HG02852 (cell line): Measurements from ENCODE around the gene KCNJ10.

ENCODE experiments used
- ATAC-seq: cut with Tn5 transposase; IDR thresholded peaks from one replicate; pipeline ENCODE4 v1.9.1; 2021; ENCODE audit warnings: mild to moderate bottlenecking, moderate library complexity; ENCODE audit not compliant: unreplicated experiment

Gene KCNJ10

DNA sequence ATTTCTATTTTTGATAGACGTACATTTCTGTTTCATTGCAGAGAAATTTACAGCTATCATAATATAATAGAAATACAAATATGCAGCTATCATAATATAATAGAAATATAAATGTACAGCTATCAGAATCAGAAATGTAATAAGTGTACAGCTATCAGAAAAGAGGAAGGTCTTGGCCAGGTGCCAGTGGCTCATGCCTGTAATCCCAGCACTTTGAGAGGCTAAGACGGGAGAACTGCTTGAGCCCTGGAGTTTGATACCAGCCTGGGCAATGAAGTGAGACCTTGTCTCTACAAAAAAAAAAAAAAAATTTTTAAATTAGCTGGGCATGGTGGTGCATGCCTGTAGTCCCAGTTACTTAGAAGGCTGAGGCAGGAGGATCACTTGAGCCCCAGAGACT lies 76.0 kb downstream of the KCNJ10 start:
- no peak for ATAC-seq

DNA sequence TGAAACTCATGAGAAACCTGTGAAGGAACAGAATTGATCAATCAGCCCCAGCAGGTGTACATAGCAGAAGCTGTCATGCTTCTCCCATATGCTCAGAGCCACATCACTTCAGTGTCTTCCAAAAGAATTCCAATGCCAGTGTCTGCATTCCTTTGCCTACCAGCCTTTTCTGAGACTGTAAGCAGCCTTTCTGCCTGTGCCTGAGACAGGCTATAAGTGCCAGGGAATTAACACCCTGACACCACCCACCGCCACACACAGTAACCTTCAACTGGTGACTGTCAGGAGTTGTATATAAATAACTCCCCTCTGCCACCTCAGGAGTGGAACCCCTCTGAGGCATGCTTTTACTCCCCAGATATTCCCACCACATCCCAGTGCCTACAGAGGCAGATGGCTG lies 77.8 kb downstream of the KCNJ10 start:
- no peak for ATAC-seq

DNA sequence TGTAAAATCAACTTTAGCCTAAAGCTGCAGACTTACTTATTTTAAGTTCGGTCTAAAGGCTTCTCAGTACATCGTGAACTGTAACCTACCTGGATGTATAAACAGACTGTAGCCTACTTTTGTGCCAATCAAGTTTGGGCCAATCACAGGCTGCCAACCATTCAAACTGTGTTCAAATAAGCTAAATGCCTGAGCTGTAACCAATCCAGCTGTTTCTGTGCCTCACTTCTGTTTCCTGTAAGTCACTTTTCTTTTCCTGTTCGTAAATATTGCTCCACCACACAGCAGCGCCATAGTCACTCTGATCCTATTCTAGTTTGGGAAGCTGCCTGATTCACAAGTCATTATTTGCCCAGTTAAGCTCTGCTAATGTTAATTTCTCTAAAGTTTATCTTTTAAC lies 78.4 kb downstream of the KCNJ10 start:
- no peak for ATAC-seq

DNA sequence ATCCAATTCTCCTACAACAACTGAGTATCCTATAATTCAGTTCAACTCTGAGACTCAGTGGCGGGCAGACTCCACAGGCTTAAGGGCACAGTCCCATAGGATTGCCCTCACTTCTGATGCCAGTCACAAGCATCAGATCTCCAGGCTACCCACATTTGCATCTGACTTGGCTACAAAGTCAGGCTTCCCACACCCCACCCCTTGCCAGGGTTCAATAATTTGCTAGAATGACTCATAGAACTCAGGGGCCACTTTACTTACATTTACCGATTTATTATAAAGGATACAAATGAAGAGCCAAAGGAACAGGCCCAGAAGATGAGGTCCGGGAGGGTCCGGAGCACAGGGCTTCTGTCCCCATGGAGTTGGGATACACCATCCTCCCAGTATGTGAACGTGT lies 80.0 kb downstream of the KCNJ10 start:
- ATAC-seq: no peak

DNA sequence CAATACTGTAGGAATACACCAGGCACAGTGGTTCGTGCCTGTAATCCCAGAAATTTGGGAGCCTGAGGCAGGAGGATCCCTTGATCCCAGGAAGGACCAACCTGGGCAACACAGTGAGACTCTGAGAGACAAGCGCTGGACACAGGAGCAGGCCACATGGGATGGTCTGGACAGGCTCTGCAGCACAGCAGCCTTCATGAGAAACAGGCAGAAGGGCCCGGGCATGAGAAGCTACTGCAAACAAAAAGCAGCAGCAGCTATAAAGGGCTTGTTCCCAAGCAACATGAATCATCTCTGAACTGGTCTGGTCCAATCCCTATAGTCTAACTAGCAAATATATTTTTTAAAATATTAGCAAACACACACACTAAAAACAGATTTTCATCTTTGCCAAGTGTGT lies 80.4 kb downstream of the KCNJ10 start:
- ATAC-seq: no peak

DNA sequence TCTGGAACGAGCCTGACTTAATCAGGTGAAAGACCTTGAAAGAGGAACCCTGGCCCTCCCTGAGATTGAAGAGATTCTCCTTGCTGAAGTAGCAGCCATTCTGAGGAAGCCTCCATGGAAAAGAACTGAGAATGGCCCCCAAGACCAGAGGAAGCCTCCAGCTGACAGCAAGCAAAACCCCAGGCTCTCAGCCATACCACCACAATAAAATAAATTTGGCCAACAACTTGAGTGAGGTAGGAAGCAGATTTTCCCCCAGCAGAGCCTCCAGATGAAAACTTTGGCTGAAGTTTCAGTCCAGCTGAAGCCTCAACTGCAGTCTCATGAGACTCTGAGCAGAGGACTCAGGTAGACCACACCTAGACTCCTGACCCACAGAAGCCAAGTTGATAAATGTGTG lies 82.0 kb downstream of the KCNJ10 start:
- no peak for ATAC-seq

DNA sequence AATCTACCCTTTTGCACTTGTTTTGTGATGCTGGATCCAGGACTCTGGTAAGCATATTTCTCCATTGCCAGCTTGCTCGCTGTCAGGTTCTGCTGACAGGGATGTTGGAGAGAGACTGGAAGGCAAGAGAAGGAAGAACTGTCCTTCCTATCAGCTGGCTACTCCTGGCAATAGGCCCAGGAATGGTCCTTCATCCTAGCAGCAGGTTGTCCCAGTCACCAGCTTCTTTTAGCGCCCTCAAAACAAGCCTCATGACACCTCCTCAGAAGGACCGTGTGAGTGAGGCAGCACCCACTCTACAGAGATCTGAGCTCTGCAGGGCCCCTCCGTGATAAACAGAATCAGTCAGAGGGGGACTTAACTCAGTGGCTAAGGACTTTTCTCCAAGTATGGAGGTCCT lies 82.8 kb downstream of the KCNJ10 start:
- ATAC-seq: no peak

DNA sequence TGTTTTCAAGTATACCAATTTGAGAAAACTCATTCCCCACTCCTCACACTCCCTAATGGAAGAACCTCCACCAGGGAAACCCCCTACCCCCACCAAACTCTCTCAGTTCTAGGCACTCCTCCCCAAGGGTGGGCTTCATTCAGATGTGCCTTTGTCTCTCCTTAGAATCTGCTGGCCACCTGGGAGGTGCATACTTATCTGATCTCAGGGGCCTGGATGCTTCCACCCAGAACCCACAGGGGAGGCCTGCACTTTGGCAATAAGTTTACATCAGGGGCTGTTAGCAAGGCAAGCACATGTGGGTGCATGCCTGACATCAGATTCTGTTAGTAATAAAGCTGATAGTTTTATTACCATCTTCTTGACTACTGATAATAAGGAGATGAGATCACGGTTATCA lies 83.4 kb downstream of the KCNJ10 start:
- ATAC-seq: no peak

DNA sequence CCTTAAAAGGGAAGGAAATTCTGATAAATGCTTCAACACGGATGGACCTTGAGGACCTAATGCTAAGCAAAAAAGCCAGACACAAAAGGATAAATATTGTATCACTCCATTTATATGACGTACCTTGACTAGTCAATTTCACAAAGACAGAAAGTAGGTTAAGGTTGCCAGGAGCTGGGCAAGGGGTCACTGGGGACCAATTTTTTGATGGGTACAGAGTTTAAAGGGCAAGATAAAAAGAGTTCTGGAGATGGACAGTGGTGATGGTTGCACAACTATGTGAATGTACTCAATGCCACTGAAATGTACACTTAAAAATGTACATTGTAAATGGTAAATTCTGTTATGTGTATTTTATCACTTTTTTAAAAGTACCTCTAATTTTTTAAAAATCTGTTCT lies 83.9 kb downstream of the KCNJ10 start:
- ATAC-seq: no peak

DNA sequence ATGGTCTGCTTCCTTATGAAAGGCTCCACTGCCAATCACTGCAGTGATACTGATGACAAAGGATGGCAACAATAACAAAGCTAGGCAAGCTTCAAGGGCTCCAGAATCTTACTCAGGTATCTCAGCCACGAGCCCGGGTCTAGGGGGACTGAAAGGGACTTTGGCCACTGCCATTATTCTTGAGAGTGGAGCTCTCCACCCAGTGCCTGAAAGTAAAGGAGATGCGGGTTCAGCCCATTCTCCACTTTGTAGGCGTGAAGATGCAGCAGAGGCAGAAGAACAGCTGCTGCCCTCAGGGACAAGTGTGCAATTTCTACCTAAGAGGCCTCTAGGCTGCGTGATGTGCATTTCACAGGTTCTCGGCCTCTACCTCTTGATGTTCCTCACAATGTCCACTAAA lies 84.5 kb downstream of the KCNJ10 start:
- no peak for ATAC-seq

DNA sequence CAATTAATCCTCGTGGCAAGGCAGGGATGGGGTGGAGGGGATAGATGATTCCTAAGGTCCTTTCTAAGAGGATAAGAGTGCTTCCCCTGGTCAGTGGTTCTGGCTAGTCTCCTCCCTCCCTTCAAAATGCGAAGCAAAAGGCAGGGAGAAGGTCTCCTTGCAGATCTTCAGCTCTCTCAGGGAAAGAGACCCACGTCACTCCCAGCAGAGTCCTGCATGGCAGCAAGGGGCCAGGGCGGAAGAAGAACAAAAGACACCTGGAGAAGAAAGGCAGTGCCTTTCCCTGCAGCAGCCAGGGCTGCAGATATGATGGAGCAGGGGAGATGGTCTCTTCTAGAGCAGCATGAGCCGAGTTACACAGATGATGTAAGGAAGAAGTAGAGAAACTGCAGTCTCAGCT lies 86.3 kb downstream of the KCNJ10 start:
- ATAC-seq: no peak

DNA sequence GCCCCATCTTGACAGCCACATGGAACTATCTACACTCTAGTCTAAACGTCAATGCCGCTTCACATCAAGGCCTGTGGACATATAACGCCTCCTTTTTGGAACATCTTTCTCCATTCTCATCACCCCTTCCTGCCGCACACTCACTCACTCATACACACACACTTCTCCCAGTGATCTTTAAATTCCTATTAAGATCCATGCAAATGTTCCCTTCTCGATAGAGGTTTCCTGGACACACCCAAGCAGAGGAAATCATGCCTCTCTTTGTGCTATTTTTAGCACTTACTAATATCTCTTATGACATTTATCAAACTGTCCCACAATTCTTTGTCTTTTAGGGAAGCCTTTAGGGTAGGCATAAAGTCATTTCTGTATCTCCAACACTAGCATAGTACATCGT lies 87.7 kb downstream of the KCNJ10 start:
- no peak for ATAC-seq

DNA sequence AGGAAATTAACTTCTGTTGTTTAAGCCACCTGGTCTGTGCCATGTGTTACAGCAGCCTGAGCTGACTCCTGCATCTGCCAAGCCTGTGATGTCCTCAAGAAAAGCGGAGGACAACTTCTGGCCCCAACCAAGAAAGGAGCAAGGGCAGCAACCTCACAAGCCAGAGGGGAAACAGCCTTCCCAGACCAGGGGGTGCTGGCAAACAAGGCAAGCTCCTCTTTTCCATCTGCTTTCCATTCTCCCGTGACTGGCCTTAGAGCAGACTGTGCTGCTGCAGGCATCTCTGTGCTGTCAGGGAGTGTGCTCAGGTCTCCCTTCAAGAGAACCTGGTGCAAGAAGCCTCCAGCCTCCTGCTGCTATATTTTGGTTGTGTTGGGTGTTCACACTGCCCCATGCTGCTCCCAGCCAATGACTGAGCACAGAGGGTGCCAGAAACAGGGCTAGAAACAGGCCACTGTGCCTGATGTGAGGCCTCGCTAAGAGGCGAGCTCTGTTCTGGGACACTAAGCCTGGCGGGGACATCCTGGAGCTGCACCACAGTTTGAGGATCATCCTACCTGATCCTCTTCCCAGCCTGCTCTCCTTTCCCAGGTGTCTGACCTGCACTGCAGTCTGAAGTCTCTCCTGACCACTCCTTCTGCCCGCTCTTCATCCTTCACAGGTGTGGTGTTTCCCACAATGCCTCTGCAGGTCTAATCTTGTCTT lies 88.5 kb downstream of the KCNJ10 start:
- no peak for ATAC-seq

DNA sequence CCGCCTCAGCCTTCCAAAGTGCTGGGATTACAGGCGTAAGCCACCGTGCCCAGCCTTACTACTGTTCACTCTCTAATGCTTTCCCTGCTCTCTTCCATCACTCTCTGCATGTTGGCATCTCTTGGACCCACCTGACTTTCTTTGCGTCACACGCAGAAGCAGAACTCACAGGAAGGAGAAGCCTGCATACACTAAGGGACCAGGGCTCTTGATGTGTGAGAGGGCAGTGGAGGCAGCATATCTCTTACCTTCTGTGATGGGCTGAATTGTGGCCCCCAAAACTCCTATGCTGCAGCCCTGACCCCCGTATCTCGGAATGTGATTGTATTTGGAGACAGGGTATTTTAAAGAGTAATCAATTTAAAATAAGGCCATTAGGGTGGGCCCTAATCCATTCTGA lies 89.2 kb downstream of the KCNJ10 start:
- ATAC-seq: no peak

DNA sequence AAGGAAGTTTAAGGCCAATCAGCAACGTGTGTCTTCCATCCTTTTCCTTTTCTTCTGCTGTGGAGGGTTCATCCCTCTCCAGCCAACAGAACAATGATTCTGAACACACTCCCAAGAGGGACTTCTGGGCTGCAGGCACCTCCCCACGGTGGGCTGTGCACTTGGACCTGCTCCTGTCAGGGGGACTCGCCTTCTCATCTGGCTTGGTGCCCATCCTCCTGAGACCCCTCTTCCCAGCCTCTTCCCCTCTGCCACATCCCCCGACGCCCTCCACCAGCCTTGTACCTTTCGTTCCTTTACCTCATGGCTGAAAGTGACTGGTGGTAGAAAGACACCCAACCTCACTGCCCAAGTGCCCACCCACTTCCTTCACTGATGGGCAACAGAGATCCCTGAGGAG lies 89.9 kb downstream of the KCNJ10 start:
- no peak for ATAC-seq

DNA sequence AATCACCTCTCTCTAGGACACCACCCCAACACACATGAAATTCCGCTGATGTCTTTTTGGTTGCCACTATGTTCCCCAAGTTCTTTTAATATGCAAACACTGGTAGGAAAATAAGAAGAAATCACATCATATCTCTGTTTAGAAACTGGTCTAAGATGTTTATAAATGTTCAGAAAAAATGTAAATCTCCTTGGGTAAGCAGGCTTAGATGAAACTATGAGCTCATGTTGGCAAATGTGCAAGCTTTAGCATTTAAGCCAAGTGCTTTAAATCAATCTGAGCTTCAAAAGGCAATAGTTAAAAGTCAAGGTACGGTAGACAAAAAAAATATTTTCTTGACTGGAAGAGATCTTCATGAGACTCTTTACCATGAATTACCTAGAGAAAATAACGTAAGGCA lies 90.7 kb downstream of the KCNJ10 start:
- ATAC-seq: no peak

DNA sequence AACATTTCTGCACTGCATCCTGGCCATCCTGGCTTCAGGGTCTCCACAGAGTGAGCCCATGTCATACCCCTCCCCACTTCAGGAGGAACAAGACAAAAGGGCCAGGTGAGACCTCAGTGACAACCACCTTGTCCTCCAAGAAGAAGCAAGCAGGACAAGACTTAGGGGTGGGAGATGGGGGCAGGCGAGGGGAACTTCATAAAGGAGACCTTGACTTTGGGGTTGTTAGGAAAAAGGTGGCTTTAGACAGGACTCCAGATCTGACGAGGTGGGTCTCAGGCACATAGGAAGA lies 91.9 kb downstream of the KCNJ10 start:
- no peak for ATAC-seq

DNA sequence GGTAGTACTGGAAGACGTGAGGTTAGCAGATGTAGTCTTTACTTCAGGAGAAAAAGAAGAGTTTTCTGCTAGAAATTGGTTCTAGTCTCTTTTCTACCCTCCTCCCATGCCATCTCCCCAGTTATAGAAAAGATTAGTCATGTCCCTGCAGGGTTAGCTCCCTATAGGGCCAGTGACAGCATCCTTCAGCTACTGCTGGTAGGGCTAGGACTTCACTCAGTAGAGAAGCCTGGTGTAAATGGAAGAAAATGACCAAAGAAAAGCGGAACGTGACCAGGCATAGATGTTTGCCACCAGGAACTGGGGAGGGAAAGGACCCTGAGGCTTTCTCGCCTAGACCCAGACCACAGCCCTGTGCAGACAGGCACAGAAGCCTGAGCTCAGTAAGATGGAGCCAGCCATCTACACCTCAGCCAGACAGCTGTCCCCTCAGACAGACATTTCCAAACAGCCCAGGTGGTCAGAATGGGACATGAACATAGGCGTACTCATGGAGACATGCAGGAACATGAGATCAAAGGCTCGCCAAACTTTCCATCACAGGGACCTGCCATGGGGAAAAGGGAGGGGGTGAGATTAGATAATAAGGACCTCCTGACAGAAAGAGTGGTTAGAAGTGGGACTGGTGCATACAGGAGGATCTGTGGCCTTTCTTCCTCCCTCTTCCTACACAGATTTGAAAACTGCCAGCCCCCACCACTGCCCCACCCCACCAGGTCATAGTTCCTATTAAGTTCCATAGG lies 92.4 kb downstream of the KCNJ10 start:
- no peak for ATAC-seq

DNA sequence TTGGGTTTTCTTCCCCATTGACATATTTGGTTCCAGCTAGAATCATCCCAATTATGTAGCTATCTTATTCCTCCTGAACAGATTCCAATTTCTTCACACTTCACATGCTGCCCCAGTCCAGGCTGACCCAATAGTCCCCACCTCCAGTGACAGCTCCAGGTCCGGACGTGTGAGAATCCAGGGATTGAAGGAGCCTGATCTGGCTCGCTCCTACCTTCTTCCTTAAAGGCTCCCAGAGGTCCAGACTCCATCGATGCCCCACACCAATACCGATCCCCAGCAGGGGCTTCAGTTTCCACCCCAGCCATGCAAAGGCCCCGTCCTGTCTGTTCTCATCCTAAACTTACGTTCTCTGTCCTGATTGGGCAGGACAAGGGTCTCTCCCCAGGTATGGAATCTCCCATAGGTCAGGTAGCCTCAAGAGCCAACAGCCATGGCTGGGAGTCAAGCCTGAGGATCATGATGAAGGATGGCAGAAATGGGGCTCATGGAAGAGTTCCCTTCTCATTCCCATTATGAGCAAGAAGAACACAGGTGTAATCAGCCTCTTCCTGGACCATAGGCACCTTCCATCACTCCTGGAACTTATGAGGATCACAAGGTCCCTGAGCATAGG lies 95.5 kb downstream of the KCNJ10 start:
- ATAC-seq: no peak

DNA sequence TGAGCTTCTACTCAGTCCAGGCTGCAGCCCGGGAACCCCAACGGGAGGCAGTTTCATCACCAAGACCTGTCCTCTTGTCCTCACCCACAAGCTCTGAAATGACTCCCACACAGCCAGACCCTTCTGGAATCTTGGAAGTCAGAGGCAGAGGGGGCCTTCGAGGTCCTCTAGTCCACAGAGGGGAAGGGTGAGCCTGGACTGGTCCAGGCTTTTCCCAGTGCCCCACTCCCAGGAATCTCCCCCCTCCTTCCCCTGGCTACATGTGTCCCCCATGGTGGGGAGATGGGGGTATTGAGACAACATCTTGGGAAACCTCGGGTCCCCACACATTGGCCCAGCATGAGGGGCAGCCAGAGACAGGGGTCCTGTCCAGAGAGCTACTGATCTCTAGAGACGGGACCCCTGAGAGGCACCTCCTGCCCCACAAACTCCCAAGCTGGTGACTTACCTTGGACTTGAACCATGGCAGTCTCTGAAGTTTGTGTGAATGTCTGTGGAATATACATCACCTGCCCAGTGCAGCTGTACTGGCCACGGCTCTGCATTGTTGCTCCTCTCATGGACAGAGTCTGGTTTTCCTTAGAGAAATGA lies 96.5 kb downstream of the KCNJ10 start:
- ATAC-seq: no peak

DNA sequence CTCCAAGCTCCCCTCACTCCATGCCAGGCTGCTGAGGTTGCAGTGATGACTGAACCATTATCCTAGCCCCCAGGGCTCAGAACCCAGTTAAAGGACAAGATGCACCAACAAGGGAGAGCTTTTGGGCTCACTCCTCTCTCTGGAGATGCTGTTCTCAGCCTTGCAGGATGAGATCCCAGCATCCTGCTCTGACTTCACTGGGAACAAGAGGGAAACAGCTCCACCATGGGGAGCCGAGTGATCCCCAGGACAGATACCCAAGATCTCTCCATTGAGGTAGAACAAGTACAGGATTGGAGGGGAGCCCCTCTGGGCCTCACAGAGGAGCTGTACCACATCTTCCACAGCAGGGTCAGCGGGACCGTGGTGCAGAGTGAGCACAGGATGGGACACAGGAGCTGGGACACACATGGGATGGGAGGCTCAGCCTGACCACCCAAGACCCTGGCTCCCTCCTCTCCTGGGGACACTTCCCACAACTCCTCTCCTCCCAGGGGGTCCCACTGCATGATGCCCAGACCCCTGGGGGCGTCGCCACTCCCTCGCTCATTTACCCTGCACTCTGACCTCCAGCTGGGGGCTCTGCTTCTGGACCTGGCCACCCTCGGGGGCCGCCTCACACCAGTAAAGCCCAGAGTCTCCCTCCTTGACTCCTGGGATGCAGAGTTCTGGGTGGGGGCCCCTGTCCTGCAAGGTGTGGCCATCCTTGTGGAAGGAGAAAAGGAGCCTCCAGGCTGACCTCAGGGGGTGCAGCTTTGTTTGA lies 97.3 kb downstream of the KCNJ10 start:
- ATAC-seq: no peak
